K562 (cell line): ENCODE data around the gene RRBP1. TPM values are rescaled to one million over a fixed set of nuclear protein-coding genes. Genes with fewer than 3 reads are reported as not detected.

ENCODE experiments used
- CLOCK ChIP-seq: fragments of 250-450 bp; sonication (Bioruptor Pico); IDR thresholded peaks from 2 replicates; pipeline ENCODE4 v1.4.0; 2020; ENCODE audit warnings: mild to moderate bottlenecking, moderate library complexity, borderline replicate concordance
- EP300 ChIP-seq: IDR thresholded peaks from 2 replicates; pipeline ENCODE4 v1.6.1; 2012; ENCODE audit warnings: low read length, improper control_type of control experiment
- HMG20A ChIP-seq: fragments of 450-650 bp; formaldehyde crosslinking; conservative IDR thresholded peaks from 2 replicates; pipeline ENCODE4 v1.4.0; 2020; ENCODE audit warnings: mild to moderate bottlenecking, mixed read lengths
- KAT7 ChIP-seq: sonication (generic); formaldehyde crosslinking; IDR thresholded peaks from 2 replicates; pipeline ENCODE4 v1.8.0; 2022; ENCODE audit warnings: missing genetic modification reagents, mild to moderate bottlenecking, borderline replicate concordance
- KDM5B ChIP-seq: fragments of 200-600 bp; sonication (generic); IDR thresholded peaks from 2 replicates; pipeline ENCODE4 v1.6.1; 2012; ENCODE audit warnings: low read depth, mild to moderate bottlenecking, moderate library complexity, low read length, control low read depth, inconsistent platforms; ENCODE audit not compliant: insufficient replicate concordance
- NFIX ChIP-seq: fragments of 250-450 bp; sonication (Bioruptor Pico); IDR thresholded peaks from 2 replicates; pipeline ENCODE4 v1.4.0; 2020; ENCODE audit warnings: low read depth, mild to moderate bottlenecking, moderate library complexity
- USF2 ChIP-seq: sonication (generic); formaldehyde crosslinking; IDR thresholded peaks from 2 replicates; pipeline ENCODE4 v1.5.0; 2020; ENCODE audit warnings: missing genetic modification reagents
- VEZF1 ChIP-seq: fragments of 200-800 bp; sonication (Bioruptor generic); IDR thresholded peaks from 2 replicates; pipeline ENCODE4 v1.6.1; 2017; ENCODE audit warnings: missing genetic modification characterization, missing compliant biosample characterization
- ZNF75A ChIP-seq: fragments of 450-650 bp; formaldehyde crosslinking; IDR thresholded peaks from 2 replicates; pipeline ENCODE4 v1.4.0; 2020; ENCODE audit warnings: mild to moderate bottlenecking
- polyA plus RNA-seq, 8 experiments: library from polyadenylated mRNA; depleted of rRNA in 4 of 8; stranded (reverse) in 5 of 8; unstranded in 3 of 8; fragments of >200 nt; fragmentation: Nextera tagmentation in 2 of 8; fragmentation: Illumina TruSeq in 1 of 8; extraction: Ambion mirVana in 2 of 8; extraction: Trizol in 1 of 8; gene quantifications; 2 replicates each; pipeline versions ENCODE4 v1.2.1 to v1.2.3, GENCODE V29; 2011 to 2014; ENCODE audit warnings: inconsistent platforms in 1 of 8, missing spikeins in 1 of 8
- total RNA-seq, 7 experiments: library from RNA; depleted of rRNA in 6 of 7; stranded (reverse); fragments of >200 nt in 6 of 7; fragmentation: Illumina TruSeq in 2 of 7; extraction: Trizol in 2 of 7; gene quantifications; 2 replicates each; pipeline versions ENCODE4 v1.2.1 to v1.2.3, GENCODE V29; 2011 to 2021; ENCODE audit warnings: low replicate concordance in 1 of 7

The RRBP1 gene
- total and polyA plus RNA-seq, 9 of the 15 experiments (the other 6 are each of a cell fraction or from before 2014, with no cell fraction given) = 0.84 to 32.0 (median 17.6) TPM

GRCh38 chr20:17645546-17646208 is 36.4 kb downstream of the RRBP1 start (continued):
- no peak for TF ChIP-seq CLOCK (CRISPR knock-in tag)
- TF ChIP-seq EP300 = no peak
- no peak for TF ChIP-seq KDM5B
- no peak for TF ChIP-seq ZNF75A (CRISPR knock-in tag)
- no peak for TF ChIP-seq KAT7 (CRISPR knock-in tag)
- no peak for TF ChIP-seq USF2
- TF ChIP-seq HMG20A (CRISPR knock-in tag) = no peak
- TF ChIP-seq VEZF1 (CRISPR knock-in tag) = no peak
- no peak for TF ChIP-seq NFIX (CRISPR knock-in tag)
